ENCODE results near the gene ELMO1. TPM values are rescaled to one million over a fixed set of nuclear protein-coding genes. Genes with fewer than 3 reads are reported as not detected.

ELMO1 gene
- total RNA-seq, 2 experiments from 2014 or later = 65.2 to 67.7 TPM

GRCh38 chr7:36969376-36969775, 479.3 kb downstream of the ELMO1 start:
- ChIA-PET POLR2A (no interaction called here), CTCF (no interaction called here)

GRCh38 chr7:36967387-36967786, 481.3 kb downstream of the ELMO1 start:
- ChIA-PET CTCF (no interaction called here), POLR2A (no interaction called here)

GRCh38 chr7:36966636-36967035, 482.0 kb downstream of the ELMO1 start:
- ChIA-PET POLR2A (no interaction called here), CTCF (no interaction called here)

GRCh38 chr7:36966039-36966438, 482.6 kb downstream of the ELMO1 start:
- CTCF ChIA-PET = no interaction called here
- POLR2A ChIA-PET = no interaction called here

GRCh38 chr7:36965625-36966024, 483.0 kb downstream of the ELMO1 start:
- ChIA-PET CTCF (no interaction called here), POLR2A (no interaction called here)

- ChIA-PET CTCF (no interaction called here), POLR2A (no interaction called here)
These were observed 484.4 kb downstream of the ELMO1 start for GRCh38 chr7:36964297-36964696.

GRCh38 chr7:36962367-36962766, 486.3 kb downstream of the ELMO1 start:
- ChIA-PET POLR2A (no interaction called here), CTCF (no interaction called here)

GRCh38 chr7:36961693-36962092, 487.0 kb downstream of the ELMO1 start:
- ChIA-PET POLR2A (interaction anchor here (1.0 kb wide), 1 partner anchor 9 kb away, joined by 3 read pairs; no protein-coding TSS in a partner anchor), CTCF (no interaction called here)

- ChIA-PET CTCF (no interaction called here), POLR2A (interaction anchor here (1.0 kb wide), 1 partner anchor 9 kb away, joined by 3 read pairs; no protein-coding TSS in a partner anchor)
These were observed 487.6 kb downstream of the ELMO1 start for GRCh38 chr7:36961097-36961496.

GRCh38 chr7:36960105-36960504, 488.6 kb downstream of the ELMO1 start:
- ChIA-PET POLR2A (no interaction called here), CTCF (no interaction called here)

- ChIA-PET POLR2A (no interaction called here), CTCF (no interaction called here)
These were observed 490.4 kb downstream of the ELMO1 start for GRCh38 chr7:36958111-36958733.

GRCh38 chr7:36957620-36958019, 491.0 kb downstream of the ELMO1 start:
- ChIA-PET POLR2A (no interaction called here), CTCF (no interaction called here)

- POLR2A ChIA-PET = no interaction called here
- CTCF ChIA-PET = no interaction called here
These were observed 491.9 kb downstream of the ELMO1 start for GRCh38 chr7:36956814-36957213.

GRCh38 chr7:36955456-36956129, 493.1 kb downstream of the ELMO1 start:
- ChIA-PET CTCF (no interaction called here), POLR2A (no interaction called here)

GRCh38 chr7:36951257-36951697, 497.4 kb downstream of the ELMO1 start:
- POLR2A ChIA-PET = no interaction called here
- CTCF ChIA-PET = no interaction called here

- ChIA-PET POLR2A (no interaction called here), CTCF (no interaction called here)
These were observed 498.7 kb downstream of the ELMO1 start for GRCh38 chr7:36949711-36950600.

GRCh38 chr7:36946401-36946739, 502.3 kb downstream of the ELMO1 start:
- CTCF ChIA-PET = no interaction called here
- POLR2A ChIA-PET = no interaction called here

GRCh38 chr7:36945612-36946400, 502.9 kb downstream of the ELMO1 start:
- CTCF ChIA-PET = no interaction called here

GRCh38 chr7:36944838-36945237, 503.8 kb downstream of the ELMO1 start:
- POLR2A ChIA-PET = no interaction called here
- CTCF ChIA-PET = no interaction called here

More at GRCh38 chr7:36945612-36946400, 502.9 kb downstream of the ELMO1 start:
- POLR2A ChIA-PET = no interaction called here

Data from activated CD8-positive, alpha-beta memory T cell treated with anti-CD3 and anti-CD28 coated beads for 36 hours (primary cell).